ENCODE data around the gene OSGEP.

OSGEP gene

DNA sequence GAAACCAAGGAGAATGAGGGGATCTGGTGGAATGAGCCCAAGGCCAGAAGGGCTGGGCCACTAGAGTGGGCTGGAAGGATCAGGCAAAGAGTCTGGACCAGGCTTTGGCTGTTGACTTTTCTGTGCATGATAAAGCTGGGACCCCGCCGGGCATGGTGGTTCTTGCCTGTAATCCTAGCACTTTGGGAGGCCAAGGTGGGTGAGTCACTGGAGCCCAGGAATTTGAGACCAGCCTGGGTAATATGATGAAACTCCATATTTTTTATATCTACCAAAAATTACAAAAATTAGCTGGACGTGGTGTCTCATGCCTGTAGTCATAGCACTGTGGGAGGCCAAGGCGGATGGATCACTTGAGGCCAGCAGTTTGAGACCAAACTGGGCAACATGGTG, 18.3 kb downstream of the OSGEP start:
- TF ChIP-seq CTCF (IDR thresholded peaks at IDR 0.05; ENCODE audit: low read depth, low read length): no peak
- no peak for DNase-seq (ENCODE audit: extremely low read depth, low read depth)

GRCh38 chr14:20435582-20436362, 18.8 kb downstream of the OSGEP start, which contains the start of gene KLHL33:
TSS of gene KLHL33 (minus strand) at chr14:20436166. CDS start at chr14:20435811, 355 bp downstream.
- no peak for TF ChIP-seq CTCF (IDR thresholded peaks at IDR 0.05; ENCODE audit: low read depth, low read length)
- DNase-seq (ENCODE audit: extremely low read depth, low read depth): no peak

DNA sequence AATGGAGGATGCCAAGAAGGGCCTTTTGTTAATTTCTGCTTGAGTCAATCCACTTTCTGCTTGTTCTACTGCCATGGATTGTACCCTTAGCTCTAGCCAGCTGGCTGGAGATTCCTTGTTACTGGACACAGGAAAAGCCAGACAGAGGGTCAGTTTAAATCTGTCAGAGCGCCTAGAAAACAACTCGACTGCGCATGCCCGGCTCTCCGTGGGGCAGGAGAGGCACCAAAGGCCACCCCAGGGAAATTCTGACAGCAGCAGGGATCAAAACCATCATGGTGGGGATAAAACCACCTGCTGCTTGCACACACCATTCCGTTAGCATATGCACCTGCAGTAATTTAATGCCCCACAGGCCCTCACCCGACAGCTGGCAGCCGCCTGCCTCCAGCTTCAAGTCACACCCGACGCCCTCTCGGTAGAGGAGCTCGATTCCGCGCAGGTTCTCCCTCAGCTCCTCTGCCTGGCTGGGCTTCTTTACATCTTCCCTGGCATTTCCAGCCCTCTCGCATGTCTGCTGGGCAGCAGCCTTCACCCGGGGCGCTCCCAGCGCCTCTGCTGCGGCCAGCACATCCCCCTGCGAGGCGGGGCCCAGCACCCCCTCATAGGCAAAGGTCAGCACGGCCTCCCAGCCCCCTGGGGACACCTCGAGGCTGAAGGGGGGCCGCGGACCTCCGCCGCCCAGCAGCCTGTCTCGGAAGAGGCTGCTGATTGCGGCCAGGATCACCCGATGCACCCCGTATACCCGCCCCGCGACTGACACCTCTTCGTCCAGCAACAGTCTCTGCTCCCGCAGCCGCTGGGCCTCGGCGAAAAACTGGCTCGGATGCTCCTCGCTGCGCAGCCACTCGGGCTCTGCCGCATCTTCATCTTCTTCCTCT, 19.7 kb downstream of the OSGEP start:
- no peak for TF ChIP-seq CTCF (IDR thresholded peaks at IDR 0.05; ENCODE audit: low read depth, low read length)
- DNase-seq (ENCODE audit: extremely low read depth, low read depth): no peak

DNA sequence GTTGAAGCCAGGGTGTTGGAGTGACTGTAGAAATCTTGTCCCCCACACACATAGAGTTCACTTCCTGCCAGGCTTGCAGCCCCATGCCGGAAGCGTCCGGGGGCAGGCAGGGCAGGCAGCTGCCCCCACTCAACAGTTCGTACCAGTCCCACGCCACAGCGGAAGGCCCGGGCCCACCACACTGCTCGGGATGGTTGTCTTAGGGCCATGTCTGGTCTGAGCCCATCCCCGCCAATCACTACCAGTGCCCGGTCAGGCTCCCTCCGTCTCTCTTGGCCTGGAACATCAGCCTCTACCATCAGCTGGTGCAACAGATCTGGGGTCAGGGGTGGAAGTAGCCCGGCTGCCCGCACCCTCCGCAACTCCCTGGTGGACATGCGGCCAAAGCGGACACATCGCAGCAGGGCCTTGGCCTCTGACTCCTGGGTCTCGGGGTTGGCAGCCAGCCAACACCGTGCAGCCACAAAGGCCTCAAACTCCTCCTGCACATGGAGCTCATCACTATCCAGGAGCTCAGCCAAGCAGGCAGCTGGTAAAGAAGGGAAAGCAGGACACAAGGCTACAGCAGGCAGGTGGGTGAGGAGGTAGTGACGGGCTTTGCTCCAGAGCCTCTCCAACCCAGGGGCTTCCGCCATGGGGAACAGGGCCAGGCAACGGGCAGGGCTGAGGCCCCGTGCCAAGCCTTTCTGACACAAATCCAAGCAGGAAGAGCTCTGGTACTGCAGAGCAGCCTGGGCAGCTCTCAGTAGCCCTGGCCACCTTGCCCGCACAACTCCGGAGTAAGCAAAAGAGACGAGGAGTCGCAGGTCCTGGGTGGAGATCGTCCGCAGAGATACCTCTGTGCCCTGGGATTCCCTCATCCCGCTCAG, 24.6 kb downstream of the OSGEP start:
- TF ChIP-seq CTCF (IDR thresholded peaks at IDR 0.05; ENCODE audit: low read depth, low read length): no peak
- DNase-seq (ENCODE audit: extremely low read depth, low read depth): no peak

- no peak for DNase-seq (ENCODE audit: extremely low read depth, low read depth)
- no peak for TF ChIP-seq CTCF (IDR thresholded peaks at IDR 0.05; ENCODE audit: low read depth, low read length)
Observed at GRCh38 chr14:20428802-20429201, 25.8 kb downstream of the OSGEP start.

- TF ChIP-seq CTCF (IDR thresholded peaks at IDR 0.05; ENCODE audit: low read depth, low read length): no peak
- no peak for DNase-seq (ENCODE audit: extremely low read depth, low read depth)
Observed at GRCh38 chr14:20428010-20428365, 26.6 kb downstream of the OSGEP start.

Measured in AG09319 (cell line).